ENCODE data around the gene ACOX3.
"Not testable (repeated sequence)": the region's sequence is repeated elsewhere in the genome, so short reads cannot be mapped to it uniquely, and the experiment has no call there.

DNA sequence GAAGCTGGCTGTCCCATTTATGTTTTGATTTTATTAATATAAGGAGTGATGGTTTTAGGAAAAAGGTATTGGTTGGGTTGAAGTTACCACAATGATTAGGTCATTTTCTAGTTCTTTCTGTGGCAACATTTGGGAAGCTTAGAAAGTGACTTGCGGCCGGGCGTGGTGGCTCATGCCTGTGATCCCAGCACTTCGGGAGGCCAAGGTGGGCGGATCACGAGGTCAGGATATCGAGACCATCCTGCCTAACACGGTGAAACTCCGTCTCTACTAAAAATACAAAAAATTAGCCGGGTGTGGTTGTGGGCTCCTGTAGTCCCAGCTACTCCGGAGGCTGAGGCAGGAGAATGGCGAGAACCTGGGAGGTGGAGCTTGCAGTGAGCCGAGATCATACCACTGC is 54.4 kb downstream of the ACOX3 start:
- TF ChIP-seq, protein P1, sequence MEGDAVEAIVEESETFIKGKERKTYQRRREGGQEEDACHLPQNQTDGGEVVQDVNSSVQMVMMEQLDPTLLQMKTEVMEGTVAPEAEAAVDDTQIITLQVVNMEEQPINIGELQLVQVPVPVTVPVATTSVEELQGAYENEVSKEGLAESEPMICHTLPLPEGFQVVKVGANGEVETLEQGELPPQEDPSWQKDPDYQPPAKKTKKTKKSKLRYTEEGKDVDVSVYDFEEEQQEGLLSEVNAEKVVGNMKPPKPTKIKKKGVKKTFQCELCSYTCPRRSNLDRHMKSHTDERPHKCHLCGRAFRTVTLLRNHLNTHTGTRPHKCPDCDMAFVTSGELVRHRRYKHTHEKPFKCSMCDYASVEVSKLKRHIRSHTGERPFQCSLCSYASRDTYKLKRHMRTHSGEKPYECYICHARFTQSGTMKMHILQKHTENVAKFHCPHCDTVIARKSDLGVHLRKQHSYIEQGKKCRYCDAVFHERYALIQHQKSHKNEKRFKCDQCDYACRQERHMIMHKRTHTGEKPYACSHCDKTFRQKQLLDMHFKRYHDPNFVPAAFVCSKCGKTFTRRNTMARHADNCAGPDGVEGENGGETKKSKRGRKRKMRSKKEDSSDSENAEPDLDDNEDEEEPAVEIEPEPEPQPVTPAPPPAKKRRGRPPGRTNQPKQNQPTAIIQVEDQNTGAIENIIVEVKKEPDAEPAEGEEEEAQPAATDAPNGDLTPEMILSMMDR (IDR thresholded peaks at IDR 0.05) = not testable (repeated sequence)
- TF ChIP-seq POLR2A (IDR thresholded peaks at IDR 0.05) = not testable (repeated sequence)
